ENCODE measurements around the gene RHPN2.

DNA sequence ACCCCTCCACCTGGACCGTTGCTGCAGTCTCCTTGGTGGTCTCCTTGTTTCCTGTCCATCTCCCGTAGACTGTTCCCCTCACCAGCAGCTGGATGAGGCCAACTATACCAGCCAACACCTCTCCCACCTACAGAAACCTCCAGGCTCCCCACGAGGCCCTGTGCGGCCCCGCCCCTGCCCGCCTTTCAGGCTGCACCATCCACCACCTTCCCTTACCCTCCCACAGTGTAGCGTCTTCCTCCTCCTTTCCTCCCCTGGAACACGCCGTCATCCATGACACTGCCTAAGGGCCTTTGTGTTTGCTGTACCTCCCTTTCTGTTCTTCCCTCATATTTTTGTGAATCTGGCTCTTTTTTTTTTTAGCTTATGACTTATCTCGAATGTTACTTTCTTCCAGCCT, 43.5 kb upstream of the RHPN2 start:
- TF ChIP-seq, protein P1, sequence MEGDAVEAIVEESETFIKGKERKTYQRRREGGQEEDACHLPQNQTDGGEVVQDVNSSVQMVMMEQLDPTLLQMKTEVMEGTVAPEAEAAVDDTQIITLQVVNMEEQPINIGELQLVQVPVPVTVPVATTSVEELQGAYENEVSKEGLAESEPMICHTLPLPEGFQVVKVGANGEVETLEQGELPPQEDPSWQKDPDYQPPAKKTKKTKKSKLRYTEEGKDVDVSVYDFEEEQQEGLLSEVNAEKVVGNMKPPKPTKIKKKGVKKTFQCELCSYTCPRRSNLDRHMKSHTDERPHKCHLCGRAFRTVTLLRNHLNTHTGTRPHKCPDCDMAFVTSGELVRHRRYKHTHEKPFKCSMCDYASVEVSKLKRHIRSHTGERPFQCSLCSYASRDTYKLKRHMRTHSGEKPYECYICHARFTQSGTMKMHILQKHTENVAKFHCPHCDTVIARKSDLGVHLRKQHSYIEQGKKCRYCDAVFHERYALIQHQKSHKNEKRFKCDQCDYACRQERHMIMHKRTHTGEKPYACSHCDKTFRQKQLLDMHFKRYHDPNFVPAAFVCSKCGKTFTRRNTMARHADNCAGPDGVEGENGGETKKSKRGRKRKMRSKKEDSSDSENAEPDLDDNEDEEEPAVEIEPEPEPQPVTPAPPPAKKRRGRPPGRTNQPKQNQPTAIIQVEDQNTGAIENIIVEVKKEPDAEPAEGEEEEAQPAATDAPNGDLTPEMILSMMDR (IDR thresholded peaks at IDR 0.05) = no peak
- TF ChIP-seq POLR2A (IDR thresholded peaks at IDR 0.05) = no peak
- TF ChIP-seq POLR2AphosphoS5 (IDR thresholded peaks at IDR 0.05) = no peak
